Parathyroid adenoma (tissue), 2 donors: ENCODE data around the gene PSMD8.
A peak's percentile ranks its signal among the peaks of the same experiment; 100 is the strongest.

Experiments used
- H2AFZ ChIP-seq: fragments of 300-600 bp; sonication (generic); one replicate; pipeline ENCODE4 v1.7.0; 2017; ENCODE audit warnings: antibody characterized with exemption, mild to moderate bottlenecking
- H3K27ac ChIP-seq: fragments of 300-600 bp; sonication (generic); one replicate; pipeline ENCODE4 v1.7.0; 2017
- H3K27me3 ChIP-seq: fragments of 300-600 bp; sonication (generic); one replicate; pipeline ENCODE4 v1.7.0; 2017; ENCODE audit warnings: low read length; ENCODE audit not compliant: control insufficient read depth, insufficient read depth
- H3K36me3 ChIP-seq: fragments of 300-600 bp; sonication (generic); one replicate; pipeline ENCODE4 v1.7.0; 2017; ENCODE audit warnings: low read length; ENCODE audit not compliant: control insufficient read depth, insufficient read depth
- H3K4me1 ChIP-seq: fragments of 300-600 bp; sonication (generic); one replicate; pipeline ENCODE4 v1.7.0; 2017; ENCODE audit warnings: control low read depth
- H3K4me2 ChIP-seq: fragments of 300-600 bp; sonication (generic); one replicate; pipeline ENCODE4 v1.7.0; 2017; ENCODE audit warnings: low read length
- H3K4me3 ChIP-seq: fragments of 300-600 bp; sonication (generic); one replicate; pipeline ENCODE4 v1.7.0; 2017; ENCODE audit warnings: low read depth, low read length
- H3K79me2 ChIP-seq: fragments of 300-600 bp; sonication (generic); one replicate; pipeline ENCODE4 v1.7.0; 2017; ENCODE audit warnings: control low read depth
- H3K9ac ChIP-seq: fragments of 300-600 bp; sonication (generic); one replicate; pipeline ENCODE4 v1.7.0; 2017; ENCODE audit warnings: mild to moderate bottlenecking
- H3K9me3 ChIP-seq: fragments of 300-600 bp; sonication (generic); one replicate; pipeline ENCODE4 v1.7.0; 2017; ENCODE audit warnings: low read length; ENCODE audit not compliant: control insufficient read depth
- TF ChIP-seq, protein P1 (sequence below): fragments of 300-600 bp; sonication (generic); IDR thresholded peaks from one replicate; pipeline ENCODE4 v1.7.0; 2017; ENCODE audit warnings: antibody characterized with exemption, mild to moderate bottlenecking
- donor health status: primary hyperparathyroidism.

Gene PSMD8

DNA sequence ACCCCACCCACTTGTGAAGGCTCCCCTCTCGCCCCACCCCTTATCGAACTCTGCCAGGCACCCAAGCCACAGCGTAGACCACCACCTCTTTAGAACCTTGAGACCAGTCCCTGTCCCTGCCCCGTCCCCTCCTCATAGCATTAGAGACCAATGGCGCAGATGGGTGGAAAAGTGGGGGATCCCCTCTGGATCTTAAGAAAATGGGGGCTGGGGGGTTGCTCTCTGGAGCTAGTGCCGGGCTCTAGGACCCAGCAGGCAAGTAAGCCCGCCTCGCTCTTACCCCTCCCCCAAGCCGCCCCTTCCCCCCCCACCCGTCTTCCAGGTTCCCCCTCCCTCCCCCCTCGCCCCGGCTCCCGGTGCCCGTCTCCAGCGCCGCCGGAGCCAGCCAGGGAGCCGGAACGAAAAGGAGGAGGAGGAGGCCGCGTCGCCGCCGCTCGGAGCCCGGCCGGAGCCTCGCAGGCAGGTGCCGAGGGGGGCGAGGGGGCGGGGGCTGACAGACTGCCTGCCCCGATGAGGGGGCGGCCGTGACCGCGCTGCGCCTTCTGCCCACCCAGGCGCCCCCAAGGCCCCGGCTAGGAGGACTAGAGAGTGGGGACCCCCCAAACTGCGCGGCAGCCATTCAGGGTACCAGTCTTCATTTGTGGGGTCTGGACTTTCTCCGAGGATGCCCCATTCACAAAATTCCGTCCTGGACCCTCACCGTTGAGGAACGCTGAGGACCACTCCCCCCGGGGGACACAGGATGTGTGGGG is 14.2 kb downstream of the PSMD8 start, which contains the start of gene SPRED3:
SPRED3 (plus strand) TSS at position 349 of the 752 bp plus-strand sequence. CDS start 1,606 bp downstream, outside the sequence.
- H3K4me3 ChIP-seq, result peak within 1 kb of the TSS; percentile 87
- H3K79me2 ChIP-seq, result no peaks in the 10 kb centered on the region
- H3K27ac ChIP-seq, result peak within 1 kb of the TSS; percentile 74
- peak within 1 kb of the TSS; percentile 88 for H2AFZ ChIP-seq
- H3K9me3 ChIP-seq, result no peaks in the 10 kb centered on the region
- H3K4me1 ChIP-seq, result no peaks in the 10 kb centered on the region
- peak within 1 kb of the TSS; percentile 99 for H3K4me2 ChIP-seq
- no peaks in the 10 kb centered on the region for H3K36me3 ChIP-seq
- H3K9ac ChIP-seq, result no peak within 1 kb of the TSS
- no peaks in the 10 kb centered on the region for H3K27me3 ChIP-seq
- TF ChIP-seq, protein P1, sequence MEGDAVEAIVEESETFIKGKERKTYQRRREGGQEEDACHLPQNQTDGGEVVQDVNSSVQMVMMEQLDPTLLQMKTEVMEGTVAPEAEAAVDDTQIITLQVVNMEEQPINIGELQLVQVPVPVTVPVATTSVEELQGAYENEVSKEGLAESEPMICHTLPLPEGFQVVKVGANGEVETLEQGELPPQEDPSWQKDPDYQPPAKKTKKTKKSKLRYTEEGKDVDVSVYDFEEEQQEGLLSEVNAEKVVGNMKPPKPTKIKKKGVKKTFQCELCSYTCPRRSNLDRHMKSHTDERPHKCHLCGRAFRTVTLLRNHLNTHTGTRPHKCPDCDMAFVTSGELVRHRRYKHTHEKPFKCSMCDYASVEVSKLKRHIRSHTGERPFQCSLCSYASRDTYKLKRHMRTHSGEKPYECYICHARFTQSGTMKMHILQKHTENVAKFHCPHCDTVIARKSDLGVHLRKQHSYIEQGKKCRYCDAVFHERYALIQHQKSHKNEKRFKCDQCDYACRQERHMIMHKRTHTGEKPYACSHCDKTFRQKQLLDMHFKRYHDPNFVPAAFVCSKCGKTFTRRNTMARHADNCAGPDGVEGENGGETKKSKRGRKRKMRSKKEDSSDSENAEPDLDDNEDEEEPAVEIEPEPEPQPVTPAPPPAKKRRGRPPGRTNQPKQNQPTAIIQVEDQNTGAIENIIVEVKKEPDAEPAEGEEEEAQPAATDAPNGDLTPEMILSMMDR, result no peak

DNA sequence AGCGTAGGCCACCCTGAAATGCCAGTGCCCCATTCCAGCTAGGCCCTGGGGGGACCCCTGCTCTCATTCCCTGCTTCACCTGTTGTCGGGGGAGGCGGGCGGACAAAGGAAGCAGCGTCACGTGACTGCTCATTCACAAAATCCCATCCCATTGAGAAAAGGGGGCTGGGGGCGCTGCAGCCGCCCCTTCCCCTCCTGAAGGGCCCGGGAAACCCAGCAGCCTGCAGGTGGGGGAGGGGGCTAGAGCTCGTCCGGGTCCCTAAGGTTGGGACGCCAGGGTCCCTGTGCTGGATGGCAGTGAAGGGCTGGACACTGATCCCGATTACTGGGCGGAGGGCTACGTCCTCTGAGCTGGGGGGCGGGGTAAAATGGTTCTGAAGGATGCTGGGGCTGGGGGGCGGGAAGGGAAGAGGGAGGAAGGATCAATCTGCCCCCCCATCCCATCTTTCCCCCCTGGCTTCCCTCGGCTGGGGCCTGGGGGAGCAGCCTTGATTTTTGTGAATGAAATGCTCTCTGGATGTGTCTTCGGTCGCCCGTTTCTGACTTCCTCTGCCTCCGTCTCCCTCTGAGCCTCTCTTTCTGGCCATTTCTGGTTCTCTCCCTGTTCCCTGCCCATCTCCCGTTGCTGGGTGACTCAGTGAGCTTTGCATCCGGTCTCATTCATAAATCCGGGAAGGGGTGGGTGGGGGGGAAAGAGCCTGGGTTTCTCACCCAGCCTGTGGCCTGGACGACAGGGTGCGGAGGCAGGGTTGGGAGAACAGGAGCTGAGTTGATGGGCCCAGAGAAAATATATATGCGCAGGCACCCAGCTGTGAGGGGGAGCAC is 14.9 kb downstream of the PSMD8 start:
- no peak overlapping the region for H3K9ac ChIP-seq
- peak overlapping the region; percentile 99 for H3K4me2 ChIP-seq
- no peaks in the 10 kb centered on the region for H3K4me1 ChIP-seq
- TF ChIP-seq, protein P1, result no peak
- peak overlapping the region; percentile 48 for H3K27ac ChIP-seq
- peak overlapping the region; percentile 88 for H2AFZ ChIP-seq
- H3K79me2 ChIP-seq, result no peaks in the 10 kb centered on the region
- H3K4me3 ChIP-seq, result peak overlapping the region; percentile 87
- no peaks in the 10 kb centered on the region for H3K27me3 ChIP-seq
- H3K9me3 ChIP-seq, result no peaks in the 10 kb centered on the region
- H3K36me3 ChIP-seq, result no peaks in the 10 kb centered on the region

DNA sequence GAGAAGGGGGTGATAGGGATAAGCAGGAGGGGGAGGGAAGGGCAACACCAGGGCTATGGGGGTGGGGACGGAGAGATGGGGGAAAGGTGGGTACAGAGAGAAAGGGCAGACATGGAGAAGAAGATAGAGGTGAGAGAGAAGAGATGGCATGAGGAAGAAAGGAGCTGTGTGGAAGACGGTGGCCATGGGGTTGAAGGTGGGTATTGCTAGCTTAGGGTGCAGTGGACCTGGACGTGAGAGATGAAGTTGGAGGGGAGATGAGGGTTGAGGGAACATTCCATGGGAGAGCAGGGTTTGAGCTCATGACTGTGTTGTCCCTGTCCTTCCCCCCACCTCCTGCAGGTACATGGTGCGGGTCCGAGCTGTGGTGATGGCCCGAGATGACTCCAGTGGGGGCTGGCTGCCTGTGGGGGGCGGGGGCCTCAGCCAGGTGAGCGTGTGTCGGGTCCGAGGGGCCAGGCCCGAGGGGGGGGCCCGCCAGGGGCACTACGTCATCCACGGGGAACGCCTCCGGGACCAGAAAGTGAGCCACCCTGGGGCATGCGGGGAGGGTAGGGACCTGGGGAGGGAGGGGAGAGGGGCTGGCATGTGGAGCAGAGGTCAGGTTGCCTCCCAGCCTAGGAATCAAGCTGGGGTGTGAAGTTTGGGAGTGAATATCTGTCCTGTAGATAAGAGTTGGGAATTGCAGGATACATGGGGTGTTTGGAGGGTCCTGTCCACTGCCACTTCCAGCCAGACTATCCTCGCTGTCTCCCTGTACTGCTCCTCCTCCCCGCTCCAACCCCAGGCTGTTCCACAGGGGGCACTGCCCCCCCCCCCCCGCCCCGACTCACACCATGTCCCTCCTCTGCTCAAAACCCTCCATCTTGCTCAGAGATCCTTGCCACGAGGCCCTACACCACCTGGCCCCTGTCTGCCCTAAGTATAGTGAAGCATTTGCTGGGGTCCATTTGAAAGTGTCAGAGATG is 15.9 kb downstream of the PSMD8 start:
- Histone ChIP-seq H3K4me3 (no peak overlapping the region), H2AFZ (no peak overlapping the region), H3K27me3 (no peaks in the 10 kb centered on the region), H3K9me3 (no peaks in the 10 kb centered on the region), H3K27ac (no peak overlapping the region), H3K4me1 (no peaks in the 10 kb centered on the region), H3K36me3 (no peaks in the 10 kb centered on the region), H3K4me2 (no peak overlapping the region), H3K9ac (no peak overlapping the region), H3K79me2 (no peaks in the 10 kb centered on the region)
- TF ChIP-seq, protein P1, result no peak

DNA sequence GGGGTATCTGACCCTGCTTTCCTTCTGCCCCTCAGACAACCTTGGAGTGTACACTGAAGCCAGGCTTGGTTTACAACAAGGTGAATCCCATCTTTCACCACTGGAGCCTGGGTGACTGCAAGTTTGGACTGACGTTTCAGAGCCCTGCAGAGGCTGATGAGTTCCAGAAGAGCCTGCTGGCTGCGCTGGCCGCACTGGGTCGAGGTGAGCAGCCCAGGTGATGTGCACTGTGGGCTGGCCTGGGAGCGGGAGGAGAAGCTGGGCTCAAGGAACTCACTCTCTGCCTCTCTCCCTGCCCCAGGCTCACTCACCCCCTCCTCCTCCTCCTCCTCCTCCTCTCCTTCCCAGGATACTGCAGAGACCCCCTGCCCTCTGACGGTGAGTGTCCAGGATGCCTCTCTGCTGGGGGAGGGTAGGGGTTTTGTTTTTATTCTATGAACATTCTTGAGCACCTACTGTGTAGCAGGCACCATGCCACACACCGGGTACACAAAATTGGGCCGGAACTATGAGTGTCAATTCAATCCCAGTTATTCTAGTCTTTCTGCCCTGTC is 17.6 kb downstream of the PSMD8 start:
- Histone ChIP-seq H3K9me3 (no peaks in the 10 kb centered on the region), H3K36me3 (no peaks in the 10 kb centered on the region), H3K79me2 (no peaks in the 10 kb centered on the region), H3K4me3 (no peak overlapping the region), H3K4me1 (no peaks in the 10 kb centered on the region), H3K27ac (no peak overlapping the region), H3K9ac (no peak overlapping the region), H2AFZ (no peak overlapping the region), H3K27me3 (no peaks in the 10 kb centered on the region), H3K4me2 (no peak overlapping the region)
- TF ChIP-seq, protein P1, result no peak
